ENCODE measurements around the gene IL1RAPL1.

DNA sequence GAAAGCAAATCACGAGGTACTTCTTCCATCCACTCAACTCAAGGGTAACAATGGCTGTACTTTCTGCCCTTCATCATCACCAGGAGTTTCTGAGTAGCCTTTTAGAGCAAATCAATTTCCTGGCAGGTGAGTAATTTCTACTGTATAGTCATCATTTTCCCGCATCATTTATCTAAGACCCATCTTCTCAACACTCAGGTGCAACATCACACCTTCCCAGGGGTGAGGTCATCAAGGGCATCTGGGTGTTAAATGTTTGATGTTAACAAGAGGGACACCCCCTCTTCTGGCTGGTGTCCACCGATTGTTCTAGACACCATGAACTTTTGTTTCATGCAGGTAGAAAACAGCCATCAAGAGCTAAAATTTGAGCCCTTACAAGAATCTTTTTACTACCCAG is 1314.8 kb downstream of the IL1RAPL1 start:
- no peak for TF ChIP-seq CTCF (IDR thresholded peaks at IDR 0.05; ENCODE audit: insufficient read depth, low read depth, low read length)
- TF ChIP-seq EZH2 (IDR thresholded peaks at IDR 0.05; ENCODE audit: insufficient read depth, low read length): no peak
